CD4-positive, alpha-beta T cell treated with Interleukin-4 for 1 hour (primary cell): ENCODE data around the gene LTBP4.
A peak's percentile ranks its signal among the peaks of the same experiment; 100 is the strongest.
"Not testable (repeated sequence)": the region's sequence is repeated elsewhere in the genome, so short reads cannot be mapped to it uniquely, and the experiment has no call there.

Experiments used
- DNase-seq, 2 donors: peaks; one replicate each; pipeline ENCODE4 v3.0.0-alpha.2; 2020 to 2022

The LTBP4 gene

DNA sequence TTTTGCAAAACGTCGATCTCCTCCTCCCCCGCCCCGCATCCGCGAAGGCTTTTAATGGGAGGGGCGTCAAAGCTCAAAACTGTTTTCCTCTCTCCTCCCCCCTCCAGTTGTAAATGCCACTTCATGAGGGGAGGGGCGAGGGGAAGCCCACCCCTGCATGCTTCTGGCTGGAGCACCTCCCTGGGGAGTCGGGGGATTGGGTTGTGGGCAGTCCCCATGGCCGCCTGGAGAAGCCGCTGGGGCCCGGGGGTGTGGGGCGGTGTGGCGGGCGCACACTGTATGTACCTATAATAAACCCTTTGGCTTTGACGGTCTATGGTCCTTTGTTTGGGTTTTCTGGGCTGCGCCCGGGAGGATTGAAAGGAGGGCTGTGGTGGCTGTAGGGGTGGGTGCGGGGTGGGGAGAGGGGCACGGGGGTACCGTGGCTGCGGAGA lies 25.0 kb upstream of the LTBP4 start:
- peak; percentile 25 to 35 for DNase-seq

DNA sequence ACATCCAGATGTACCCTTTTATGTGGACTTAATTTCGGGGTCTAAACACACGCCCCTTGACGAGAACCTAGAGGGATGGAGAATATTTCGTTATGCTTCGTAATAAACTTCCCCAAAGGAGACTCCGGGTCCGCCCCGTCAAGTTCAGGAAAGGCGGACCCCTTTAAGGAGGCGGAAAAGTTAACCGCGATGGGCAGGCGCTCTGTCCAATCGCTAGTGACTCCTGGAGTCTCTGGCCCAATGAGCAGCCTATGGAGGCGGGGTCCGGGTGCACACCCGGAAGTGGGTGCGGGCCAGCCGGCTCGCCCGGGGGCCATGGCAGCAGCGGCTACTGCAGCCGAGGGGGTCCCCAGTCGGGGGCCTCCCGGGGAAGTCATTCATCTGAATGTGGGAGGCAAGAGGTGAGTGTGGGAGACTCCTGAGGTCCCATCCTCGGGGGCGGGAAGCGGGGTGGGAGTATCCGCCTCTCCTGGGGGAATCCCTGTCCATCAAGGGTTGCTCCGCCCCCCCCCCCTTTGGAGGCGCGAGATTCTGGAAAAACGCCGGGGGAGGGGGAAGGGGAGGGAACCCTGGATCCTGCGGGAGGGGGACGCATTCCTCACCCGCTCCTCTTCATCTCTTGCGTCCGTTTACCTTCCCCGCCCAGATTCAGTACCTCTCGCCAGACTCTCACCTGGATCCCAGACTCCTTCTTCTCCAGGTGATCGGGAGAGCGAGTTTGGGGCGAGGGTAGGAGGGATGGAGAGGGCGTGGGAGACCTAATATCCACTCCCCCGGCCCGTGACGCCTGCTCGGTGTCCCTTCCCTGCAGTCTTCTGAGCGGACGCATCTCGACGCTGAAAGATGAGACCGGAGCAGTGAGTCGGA lies 24.4 kb upstream of the LTBP4 start, which contains the start of gene SHKBP1:
SHKBP1 (plus strand) TSS at position 289 of the 867 bp plus-strand sequence; CDS start at position 316, 27 bp downstream.
- peak; percentile 93 to 94 for DNase-seq

DNA sequence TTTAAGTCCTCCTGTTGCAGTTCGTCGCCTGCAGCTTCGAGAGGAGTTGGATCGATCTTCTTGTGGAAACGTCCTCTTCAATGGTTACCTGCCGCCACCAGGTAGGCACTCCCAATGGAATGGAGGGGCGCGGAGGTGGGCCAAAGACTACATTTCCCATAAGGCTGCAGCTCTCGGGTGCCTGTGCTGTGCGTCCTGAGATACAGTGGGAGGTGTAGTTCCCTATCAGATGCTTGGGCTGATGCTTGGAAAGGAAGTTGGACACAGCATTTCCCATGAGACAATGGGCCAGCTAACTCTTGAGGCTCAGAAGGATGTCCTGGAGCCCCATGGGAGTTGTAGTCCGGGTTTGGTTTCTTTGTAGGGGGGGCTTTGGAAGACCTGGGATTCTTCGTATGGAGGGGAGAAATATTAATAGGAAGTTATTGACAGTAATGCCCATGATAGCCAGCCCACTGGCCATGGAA lies 22.7 kb upstream of the LTBP4 start:
- peak in 1 of 2 donors; percentile 57 for DNase-seq

DNA sequence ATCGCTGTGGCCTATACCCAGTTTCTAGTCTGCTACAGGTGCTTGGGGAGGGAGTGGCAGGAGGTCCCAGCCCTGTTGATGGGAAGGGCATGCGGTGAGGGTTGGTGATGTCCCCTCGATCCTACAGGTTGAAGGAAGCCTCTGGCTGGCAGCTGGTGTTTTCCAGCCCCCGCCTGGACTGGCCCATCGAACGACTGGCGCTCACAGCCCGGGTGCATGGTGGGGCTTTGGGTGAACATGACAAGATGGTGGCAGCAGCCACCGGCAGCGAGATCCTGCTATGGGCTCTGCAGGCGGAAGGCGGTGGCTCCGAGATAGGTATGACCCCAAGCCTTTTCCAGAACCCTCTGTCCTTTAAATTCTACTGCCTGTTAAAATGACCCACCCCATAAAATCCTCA lies 20.6 kb upstream of the LTBP4 start:
- DNase-seq, result no peak

DNA sequence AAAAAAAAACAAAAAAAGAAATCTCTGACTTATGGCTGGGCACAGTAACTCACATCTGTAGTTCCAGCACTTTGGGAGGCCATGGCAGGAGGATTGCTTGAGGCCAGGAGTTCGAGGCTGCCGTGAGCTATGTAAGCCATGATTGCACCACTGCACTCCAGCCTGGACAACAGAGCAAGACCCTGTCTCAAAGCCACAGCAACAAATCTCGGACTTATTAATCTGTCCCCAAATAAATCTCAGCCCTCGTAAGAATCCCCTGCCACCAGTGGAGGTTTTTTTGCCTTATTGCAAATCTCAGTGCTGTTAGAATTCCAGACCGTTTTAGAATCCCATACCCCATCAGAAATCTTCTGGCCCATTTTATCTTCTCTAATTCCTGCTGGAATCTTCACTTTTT lies 19.6 kb upstream of the LTBP4 start:
- DNase-seq, result no peak

DNA sequence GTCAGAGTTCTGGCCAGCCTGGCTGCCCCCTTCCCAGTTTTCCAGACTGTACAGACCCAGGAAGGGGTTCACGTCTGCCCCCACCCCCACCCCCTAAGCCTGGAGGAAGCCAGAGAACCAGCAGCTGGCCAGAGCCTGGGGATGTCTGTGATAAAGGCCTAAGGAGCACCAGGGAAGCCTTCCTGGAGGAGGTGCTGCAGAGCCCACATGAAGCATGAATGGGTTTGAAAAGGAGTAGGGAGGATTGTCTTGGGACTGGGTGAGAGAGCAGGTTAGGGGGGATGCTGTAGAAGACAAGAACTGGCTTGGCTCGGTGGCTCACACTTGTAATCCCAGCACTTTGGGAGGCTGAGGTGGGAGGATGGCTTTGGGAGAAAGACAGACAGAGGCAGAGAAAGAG lies 18.7 kb upstream of the LTBP4 start:
- DNase-seq, result no peak

DNA sequence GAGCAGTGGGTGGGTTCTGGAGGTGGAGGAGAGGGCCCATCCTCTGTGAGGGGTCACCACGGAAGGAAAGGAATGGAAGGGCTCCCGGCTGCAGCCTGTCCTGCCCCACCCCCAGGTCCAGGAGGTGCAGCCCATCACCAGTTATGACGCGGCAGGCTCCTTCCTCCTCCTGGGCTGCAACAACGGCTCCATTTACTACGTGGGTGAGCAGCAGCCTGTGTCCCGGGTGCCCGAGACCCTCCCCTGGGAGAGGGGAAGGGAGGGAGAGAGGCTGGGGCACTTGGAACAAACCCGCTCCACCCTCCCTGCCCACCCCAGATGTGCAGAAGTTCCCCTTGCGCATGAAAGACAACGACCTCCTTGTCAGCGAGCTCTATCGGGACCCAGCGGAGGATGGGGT lies 17.9 kb upstream of the LTBP4 start:
- DNase-seq, result no peak

DNA sequence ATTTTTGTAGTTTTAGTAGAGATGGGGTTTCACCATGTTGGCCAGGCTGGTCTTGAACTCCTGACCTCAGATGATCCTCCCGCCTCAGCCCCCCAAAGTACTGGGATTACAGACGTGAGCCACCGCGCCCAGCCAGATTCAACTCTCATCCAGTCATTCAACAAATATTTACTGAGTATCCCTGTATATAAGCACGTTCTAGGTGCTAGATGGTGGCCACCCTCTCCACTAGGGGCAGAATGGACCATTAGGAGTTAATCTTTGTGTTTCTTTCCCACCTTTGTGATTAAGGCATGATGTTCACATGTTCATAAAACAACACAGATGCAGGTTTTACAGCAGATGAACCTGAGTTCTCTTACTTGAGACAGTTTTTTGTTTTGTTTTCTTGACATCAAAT lies 17.2 kb upstream of the LTBP4 start:
- no peak for DNase-seq

DNA sequence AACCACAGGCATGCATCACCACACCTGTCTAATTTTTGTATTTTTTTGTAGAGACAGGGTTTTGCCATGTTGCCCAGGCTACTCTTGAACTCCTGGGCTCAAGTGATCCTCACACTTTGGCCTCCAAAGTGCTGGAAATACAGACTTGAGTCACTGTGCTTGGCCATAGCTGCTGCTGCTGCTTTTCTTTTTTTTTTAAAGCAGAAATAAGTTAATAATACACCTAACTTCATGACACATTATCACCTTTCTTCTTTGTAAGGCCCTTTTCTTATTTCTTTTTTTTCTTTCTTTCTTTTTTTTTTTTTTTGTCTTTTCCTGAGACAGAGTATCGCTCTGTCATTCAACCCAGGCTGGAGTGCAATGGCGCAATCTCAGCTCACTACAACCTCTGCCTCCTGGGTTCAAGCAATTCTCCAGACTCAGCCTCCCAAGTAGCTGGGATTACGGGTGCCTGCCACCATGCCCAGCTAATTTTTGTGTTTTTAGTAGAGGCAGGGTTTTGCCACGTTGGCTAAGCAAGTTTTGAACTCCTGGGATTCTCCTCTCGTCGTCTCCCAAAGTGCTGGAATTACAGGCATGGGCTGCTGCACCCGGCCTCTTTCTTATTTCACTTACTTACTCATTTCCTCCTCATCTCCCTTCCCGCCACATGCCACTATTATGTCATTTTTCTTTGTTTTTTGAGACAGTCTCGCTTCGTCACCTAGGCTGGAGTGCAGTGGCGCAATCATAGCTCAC lies 15.8 kb upstream of the LTBP4 start:
- DNase-seq, result peak in 1 of 2 donors; percentile 55

DNA sequence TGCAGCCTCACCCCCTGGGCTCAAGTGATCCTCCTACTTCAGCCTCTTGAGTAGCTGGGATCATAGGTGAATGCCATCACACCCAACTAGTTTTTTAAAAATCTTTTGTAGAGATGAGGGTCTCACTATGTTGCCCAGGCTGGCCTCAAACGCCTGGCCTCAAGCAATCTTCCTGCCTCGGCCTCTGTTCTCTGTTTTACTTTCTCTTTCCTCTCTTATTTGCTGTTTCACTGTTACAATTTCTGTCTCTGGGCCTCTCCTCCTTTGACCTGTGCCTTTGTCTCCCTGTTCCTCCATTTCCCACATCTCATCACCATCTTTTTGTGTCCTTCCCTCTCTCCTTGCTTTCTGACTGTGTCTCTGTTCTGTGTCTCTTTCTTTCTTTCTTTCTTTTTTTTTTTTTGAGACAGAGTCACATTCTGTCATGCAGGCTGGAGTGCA lies 15.2 kb upstream of the LTBP4 start:
- DNase-seq, result no peak

DNA sequence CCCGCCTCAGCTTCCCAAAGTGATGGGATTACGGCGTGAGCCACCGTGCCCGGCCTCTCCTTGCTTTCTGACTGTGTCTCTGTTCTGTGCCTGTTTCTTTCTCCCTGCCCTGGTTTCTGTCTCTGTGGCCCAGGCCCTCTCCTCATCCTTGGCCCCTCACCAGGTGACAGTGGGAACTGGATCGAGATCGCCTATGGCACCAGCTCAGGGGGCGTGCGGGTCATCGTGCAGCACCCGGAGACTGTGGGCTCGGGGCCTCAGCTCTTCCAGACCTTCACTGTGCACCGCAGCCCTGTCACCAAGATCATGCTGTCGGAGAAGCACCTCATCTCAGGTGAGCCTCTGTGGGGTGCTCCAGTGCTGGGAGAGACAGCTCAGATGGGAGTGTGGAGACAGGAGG lies 14.6 kb upstream of the LTBP4 start:
- DNase-seq, result no peak

DNA sequence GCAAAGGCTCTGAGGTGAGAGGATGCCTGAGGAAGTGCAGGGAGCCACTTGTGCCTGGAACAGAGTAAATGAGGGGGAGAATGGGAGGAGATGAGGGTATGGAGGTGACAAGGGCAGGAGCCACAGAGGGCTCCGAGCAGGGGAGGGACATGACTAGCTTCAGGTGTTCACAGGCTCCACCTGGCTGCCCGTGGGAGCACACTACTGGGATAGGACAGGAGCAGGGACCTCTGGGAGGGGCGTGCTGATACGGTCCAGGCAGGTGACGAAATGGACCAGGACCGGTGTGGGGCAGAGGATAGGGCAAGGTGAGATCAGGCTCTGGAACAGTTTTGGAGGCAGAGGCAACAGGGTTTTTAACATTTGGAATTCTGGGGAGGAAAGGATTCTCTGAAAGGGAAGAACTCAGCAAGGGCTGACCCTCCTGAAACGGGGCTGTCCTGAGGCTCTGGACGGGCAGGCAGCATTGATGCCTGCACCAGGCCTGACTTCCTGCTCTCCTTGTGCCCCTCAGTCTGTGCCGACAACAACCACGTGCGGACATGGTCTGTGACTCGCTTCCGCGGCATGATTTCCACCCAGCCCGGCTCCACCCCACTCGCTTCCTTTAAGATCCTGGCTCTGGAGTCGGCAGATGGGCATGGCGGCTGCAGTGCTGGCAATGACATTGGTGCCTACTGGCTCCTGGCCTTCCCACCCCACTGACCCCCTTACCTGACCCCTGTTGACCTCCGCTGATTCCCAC lies 12.9 kb upstream of the LTBP4 start:
- DNase-seq, result no peak

DNA sequence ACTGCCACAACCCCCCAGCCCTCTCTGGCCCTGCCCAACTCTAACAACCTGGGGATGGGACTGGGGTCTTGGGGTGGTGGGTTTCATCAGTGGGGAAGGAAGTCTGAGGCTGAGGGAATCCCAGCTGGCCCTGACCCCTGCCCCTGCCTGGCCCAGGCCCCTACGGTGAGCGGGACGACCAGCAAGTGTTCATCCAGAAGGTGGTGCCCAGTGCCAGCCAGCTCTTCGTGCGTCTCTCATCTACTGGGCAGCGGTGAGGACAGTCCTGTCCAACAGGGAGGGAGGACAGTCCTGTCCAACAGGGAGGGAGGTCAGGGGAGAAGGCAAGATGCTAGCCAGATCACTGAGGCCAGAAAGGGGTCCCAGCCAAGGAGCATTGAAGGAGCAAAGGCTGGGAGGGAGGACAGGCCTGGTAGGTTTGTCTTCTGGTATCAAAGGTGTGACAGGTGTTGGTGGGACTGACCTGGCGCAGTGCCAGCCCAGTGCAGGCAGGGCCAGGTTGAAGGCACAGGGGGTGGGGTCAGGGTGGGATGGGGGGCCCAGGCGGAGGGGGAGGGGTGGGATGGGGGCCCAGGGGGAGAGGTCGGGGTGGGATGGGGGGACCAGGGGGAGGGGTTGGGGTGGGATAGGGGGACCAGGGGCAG lies 12.1 kb upstream of the LTBP4 start:
- no peak for DNase-seq

DNA sequence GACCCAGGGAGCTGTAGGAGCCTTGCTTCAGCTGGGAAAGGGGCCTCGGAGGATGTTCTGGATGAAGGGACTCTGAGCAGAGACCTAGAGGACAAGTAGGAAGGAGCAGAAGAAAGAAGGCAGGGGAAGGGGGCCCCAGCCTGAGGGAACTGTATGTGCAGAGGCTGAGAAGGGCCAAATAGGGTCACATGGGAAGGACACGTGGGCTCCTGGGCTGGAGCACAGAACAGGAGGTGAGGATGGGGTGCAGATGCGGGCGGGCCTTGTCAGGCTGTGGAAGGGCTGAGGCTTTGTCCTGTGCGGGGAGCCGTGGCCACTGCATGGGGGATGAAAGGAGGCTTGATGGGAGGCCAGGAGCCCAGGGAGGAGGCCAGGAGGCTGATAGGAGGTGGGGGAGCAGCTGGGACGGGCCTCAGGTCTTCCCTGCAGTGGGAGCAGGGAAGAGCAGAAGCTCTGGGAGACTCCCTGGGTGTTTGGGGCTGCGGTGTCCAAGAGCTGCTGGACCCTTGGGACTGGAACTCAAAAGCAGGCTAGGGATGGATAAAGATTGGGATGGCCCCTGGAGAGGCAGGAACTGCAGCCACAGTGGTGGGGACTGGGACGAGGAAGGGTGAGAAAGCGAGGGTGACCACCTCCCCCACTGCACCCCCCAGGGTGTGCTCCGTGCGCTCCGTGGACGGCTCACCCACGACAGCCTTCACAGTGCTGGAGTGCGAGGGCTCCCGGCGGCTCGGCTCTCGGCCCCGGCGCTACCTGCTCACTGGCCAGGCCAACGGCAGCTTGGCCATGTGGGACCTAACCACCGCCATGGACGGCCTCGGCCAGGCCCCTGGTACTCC lies 11.4 kb upstream of the LTBP4 start:
- no peak for DNase-seq

DNA sequence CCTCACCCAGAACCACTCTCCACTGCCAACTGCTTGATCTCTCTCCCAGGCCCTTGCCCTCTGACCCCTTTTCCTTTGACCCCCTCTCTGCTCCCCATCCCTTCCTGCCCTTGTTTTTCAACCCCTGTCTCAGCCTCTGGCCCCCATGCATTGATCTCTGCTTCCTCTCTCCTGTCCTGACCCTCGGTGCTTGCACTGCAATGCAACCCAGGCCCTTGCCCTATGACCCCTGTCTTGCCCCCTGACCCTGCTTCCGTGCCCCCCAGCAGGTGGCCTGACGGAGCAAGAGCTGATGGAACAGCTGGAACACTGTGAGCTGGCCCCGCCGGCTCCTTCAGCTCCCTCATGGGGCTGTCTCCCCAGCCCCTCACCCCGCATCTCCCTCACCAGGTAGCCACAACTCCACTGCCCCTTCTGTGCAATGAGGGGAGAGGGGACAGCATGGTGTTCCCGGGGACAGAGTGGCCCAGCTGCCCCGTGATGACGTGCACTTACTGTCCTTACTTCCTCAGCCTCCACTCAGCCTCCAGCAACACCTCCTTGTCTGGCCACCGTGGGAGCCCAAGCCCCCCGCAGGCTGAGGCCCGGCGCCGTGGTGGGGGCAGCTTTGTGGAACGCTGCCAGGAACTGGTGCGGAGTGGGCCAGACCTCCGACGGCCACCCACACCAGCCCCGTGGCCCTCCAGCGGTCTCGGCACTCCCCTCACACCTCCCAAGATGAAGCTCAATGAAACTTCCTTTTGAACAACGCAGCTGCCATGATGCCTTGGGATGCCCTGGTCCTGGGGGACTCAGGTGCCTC lies 10.5 kb upstream of the LTBP4 start:
- DNase-seq, result no peak

DNA sequence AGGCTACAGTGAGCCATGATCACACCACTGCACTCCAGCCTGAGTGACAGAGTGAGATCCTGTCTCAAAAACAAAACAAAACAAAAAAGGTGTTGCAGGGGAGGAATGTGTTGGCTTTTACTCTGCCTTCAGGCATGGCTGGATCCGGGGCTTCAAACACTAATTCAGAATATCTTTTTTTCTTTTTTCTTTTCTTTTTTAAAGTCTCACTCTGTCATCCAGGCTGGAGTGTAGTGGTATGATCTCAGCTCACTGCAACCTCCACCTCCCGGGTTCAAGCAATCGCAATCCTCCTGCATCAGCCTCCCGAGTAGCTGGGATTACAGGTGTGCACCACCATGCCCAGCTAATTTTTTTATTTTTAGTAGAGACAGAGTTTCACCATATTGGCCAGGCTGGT lies 9.4 kb upstream of the LTBP4 start:
- DNase-seq, result not testable (repeated sequence)

DNA sequence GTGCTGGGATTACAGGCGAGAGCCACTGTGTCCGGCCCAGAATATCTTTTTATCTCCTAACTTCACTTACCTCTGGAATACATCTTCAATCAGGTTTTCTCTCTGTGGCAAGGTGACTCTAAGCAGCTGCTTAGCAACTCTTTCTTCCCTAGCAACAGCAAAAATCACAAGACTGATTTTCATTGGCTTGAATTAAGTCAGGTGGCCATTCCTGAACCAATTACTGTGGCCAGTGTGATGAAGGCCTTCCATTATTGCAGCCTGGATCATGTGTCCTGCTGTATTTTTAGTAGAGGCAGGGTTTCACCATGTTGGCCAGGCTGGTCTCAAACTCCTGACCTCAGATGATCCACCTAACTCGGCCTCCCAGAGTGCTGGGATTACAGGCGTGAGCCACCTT lies 9.0 kb upstream of the LTBP4 start:
- DNase-seq, result peak in 1 of 2 donors; percentile 30

DNA sequence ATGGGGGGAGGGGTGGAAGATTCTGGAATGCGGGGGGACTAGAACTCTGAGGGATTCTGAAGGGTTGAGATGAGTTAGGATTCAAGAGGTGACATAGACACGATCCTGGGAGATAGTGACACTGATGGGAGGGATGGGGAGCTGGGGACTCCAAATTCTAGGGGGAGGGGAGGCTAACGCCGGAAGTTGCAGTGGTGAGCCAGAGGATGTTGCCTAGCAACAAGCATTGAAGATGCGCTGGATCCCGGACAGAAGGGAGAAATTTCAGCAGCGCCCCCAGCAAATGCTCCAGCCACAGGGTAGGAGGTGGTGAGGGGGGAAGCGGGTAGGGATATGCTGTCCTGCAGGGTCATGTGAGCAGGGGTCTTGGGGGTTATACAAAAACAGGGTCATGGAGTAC lies 6.9 kb upstream of the LTBP4 start:
- DNase-seq, result no peak

DNA sequence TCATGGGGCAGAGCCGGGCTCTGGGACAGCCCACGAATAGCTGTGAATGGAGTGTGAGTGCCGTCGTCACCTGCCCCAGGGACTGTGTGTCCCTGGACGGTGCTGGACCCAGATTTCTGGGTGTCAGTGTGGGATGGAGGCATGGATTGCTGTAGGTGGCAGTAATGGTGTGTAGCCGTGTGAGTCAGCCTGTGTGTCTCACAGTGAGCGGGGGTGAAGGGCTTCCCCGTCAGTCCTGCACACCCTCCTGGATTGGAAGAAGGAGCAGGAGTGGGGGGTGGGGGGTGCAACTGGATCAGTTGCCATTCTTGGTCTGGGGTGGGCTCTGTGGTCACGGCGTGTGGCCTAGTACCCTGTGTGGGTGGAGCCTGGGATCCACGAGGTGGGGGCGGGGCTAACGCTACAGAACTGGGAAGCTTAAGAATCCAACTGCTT lies 6.5 kb upstream of the LTBP4 start:
- DNase-seq, result no peak

DNA sequence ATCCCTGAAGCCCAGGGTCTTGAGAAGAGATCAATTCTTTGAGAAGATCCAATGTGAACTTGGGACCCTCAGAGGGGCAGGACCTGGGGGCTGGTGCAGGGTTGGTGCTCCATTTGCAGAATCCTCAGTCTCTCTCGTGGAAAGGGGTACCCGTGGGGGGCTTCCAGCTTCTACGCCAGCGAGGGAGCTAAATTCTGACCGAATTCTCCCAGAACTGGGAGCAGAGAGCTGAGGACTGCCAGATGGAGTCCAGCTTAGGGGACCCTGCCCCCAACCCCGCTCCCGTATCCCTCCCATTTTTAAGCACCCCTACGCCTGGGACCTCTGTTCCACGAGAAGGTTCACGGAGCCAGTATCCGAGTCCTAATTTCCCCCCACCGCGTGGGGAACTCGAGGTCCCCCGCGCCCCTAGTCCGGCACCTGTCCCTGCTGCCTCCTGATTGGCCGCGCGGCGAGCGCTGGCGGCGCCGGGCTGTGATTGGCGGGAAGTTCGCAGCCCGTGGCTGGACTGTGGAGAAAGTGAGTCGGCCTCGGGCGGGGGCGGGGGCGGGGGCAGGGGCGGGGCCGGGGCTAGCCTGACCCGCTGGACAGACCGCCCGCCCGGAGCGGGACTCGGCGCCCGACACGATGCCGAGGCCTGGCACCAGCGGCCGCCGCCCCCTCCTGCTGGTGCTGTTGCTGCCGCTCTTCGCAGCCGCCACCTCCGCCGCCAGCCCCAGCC lies 4.4 kb upstream of the LTBP4 start:
- DNase-seq, result peak in 1 of 2 donors; percentile 29
